CD4-positive, alpha-beta T cell treated with Interleukin-6 at 100 ng/mL for 8 hours (primary cell): Measurements from ENCODE around the gene DXO.

Experiments used
- DNase-seq: peaks from one replicate; pipeline ENCODE4 v3.0.0-alpha.2; 2020; ENCODE audit warnings: mixed read lengths, low spot score

The DXO gene

DNA sequence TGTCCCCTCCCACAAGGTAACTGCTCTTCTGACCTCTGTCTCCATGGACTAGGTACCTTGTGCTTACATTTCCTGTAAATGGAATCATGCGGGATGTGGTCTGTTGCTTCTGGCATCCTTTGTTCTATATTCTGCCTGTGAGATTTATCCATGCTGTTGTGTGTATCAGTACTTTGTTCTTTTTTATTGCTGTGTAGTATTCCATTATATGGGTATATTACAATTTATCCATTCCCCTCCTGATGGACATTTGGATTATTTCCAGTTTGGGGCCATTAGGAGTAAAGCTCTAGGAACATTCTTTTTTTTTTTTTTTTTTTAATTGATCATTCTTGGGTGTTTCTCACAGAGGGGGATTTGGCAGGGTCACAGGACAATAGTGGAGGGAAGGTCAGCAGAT is 41.0 kb downstream of the DXO start:
- no peak for DNase-seq

DNA sequence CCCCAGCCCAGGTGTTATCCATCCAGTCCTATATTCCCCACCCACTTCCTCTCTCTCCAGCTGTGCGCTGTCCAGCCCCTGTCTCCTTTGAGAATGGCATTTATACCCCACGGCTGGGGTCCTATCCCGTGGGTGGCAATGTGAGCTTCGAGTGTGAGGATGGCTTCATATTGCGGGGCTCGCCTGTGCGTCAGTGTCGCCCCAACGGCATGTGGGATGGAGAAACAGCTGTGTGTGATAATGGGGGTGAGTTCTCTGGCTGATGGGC is 43.3 kb downstream of the DXO start:
- DNase-seq = no peak

DNA sequence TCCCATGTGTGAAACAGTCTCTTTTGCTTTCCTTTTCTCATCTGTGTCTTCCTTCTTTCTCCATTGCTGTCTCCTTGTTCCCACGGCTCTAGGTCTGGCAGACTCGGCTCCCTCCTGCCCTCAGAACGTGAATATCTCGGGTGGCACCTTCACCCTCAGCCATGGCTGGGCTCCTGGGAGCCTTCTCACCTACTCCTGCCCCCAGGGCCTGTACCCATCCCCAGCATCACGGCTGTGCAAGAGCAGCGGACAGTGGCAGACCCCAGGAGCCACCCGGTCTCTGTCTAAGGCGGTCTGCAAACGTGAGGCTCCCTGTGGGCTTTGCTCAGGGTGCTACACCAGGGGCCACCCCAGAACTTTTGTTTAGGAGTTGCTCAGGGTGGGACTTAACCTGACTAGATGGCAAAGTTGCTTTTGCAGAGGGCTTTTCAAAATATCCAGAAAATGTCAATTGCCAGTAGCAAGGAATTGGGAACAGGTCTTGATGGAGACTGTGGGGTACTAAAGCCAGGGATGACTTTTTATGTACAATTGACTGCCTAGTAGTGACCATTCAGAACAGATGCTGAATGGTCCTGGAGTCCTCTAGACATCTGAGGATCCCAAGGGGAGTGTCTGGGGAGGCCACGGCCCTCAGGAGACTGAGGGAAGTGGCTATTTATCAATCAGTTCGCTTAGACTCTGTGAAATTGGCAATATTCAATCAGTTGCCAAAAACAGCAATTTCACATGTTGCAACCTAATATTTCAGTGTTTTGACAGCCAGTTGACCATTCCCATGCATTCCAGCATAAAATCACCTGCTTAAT is 43.9 kb downstream of the DXO start:
- DNase-seq = no peak

DNA sequence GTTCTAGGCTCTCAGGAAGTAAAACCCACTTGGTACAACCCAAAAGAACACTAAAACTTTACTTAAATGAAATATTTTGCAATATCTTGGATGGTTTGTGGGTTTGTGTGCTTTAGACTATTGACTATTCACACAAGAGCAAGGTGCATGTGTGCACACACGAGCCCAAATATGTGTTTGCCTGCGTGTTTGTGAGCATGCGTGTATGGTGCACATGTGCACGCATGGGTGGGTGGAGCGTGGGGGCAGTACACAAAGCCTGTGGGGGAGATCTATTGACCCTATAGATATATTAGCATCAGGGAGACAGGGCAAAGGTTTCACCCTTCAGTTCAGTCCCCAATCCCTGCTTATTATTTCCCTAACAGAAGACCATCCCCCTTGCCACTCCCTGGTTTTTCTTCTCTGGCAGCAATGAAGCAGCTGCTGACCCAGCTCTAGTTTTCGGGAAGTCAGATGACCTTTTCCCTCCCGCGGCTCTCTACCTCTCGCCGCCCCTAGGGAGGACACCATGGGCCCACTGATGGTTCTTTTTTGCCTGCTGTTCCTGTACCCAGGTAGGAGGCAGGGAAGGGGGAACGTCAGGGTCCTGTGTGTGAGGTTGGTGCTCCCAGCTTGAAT is 44.6 kb downstream of the DXO start, which contains the start of gene C2:
Gene C2 (plus strand): TSS at position 476 of the 621 bp plus-strand sequence. CDS start 36 bp downstream, at position 512.
- no peak for DNase-seq

DNA sequence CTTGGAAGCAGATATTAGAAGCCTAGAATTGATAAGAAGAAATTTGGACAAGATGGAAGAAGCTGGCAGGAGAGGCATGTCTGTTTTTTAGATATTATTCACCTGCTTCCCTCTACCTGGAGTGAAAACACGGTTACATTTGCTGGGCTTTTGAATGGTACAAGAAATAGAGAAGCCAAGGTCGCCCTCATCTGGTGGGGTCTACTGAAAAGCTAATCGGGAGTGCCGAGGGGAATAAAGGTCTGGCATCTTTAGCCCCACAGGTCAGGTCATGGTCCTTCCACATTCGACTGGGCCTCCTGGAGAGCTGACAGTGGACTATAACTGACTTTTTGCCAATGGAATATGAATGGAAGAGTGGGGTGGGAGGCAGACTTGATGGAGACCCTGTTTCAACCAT is 49.0 kb downstream of the DXO start:
- no peak for DNase-seq

DNA sequence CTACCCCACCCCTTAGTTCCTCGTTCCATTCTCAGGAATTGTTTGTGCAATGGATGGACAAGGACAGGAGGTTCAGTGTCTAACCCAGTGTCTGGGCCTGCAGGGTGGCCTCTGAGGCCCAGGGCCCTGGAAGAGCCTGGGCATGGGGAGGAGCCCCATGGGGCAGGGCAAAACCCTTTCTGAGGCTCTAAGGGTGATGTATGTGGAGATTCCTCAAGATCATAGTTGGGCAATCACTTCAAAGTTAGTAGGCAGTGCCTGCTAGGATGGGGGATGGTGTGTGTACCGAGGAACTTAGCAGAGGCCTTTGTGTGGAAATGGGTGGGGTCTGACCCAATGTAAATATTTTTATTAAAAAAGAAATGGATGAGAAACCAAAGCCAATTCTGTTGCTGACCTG is 51.1 kb downstream of the DXO start:
- no peak for DNase-seq
